H1 (cell line): Measurements from ENCODE around the gene EXOC1. TPM values are rescaled to one million over a fixed set of nuclear protein-coding genes. Genes with fewer than 3 reads are reported as not detected.

Experiments
- ASH2L ChIP-seq: fragments of 200-600, 300-600 bp; sonication (generic); IDR thresholded peaks from one replicate; pipeline ENCODE4 v1.7.1; 2017; ENCODE audit warnings: low read length
- CREB1 ChIP-seq: IDR thresholded peaks from 2 replicates; pipeline ENCODE4 v1.6.1; 2012; ENCODE audit warnings: inconsistent platforms
- CTCF ChIP-seq, 3 experiments: IDR thresholded peaks; 1 replicate in 2 of 3; 2 replicates in 1 of 3; pipeline versions ENCODE4 v1.5.1 to v1.6.1; 2011; ENCODE audit warnings: low read length in 3 of 3, mild to moderate bottlenecking in 3 of 3, inconsistent platforms in 2 of 3, low read depth in 1 of 3, moderate library complexity in 1 of 3; ENCODE audit not compliant: insufficient read depth in 1 of 3; ENCODE audit errors: control extremely low read depth in 1 of 3
- FOSL1 ChIP-seq: IDR thresholded peaks from 2 replicates; pipeline ENCODE4 v1.6.1; 2011; ENCODE audit warnings: mild to moderate bottlenecking, low read depth, low read length, moderate library complexity; ENCODE audit not compliant: insufficient read depth
- POLR2A ChIP-seq, 2 experiments: IDR thresholded peaks; 1 replicate in 1 of 2; 2 replicates in 1 of 2; pipeline ENCODE4 v1.6.1; 2011; ENCODE audit warnings: low read depth in 2 of 2, low read length in 2 of 2, mild to moderate bottlenecking in 2 of 2; ENCODE audit errors: control extremely low read depth in 1 of 2
- POLR2AphosphoS5 ChIP-seq: IDR thresholded peaks from 2 replicates; pipeline ENCODE4 v1.6.1; 2011; ENCODE audit warnings: low read depth, low read length
- RAD21 ChIP-seq, 2 experiments: IDR thresholded peaks in 1 of 2; conservative IDR thresholded peaks in 1 of 2; 2 replicates each; pipeline ENCODE4 v1.6.1; 2011; ENCODE audit warnings: low read depth in 2 of 2, low read length in 2 of 2, improper control_type of control experiment in 1 of 2, inconsistent platforms in 1 of 2, mild to moderate bottlenecking in 1 of 2, moderate library complexity in 1 of 2
- RBBP5 ChIP-seq: IDR thresholded peaks from 2 replicates; pipeline ENCODE4 v1.7.1; 2012; ENCODE audit warnings: low read depth, mild to moderate bottlenecking, inconsistent platforms, low read length, moderate library complexity, borderline replicate concordance
- SRF ChIP-seq: IDR thresholded peaks from 2 replicates; pipeline ENCODE4 v1.6.1; 2011; ENCODE audit warnings: mild to moderate bottlenecking, low read depth, low read length, moderate library complexity
- USF2 ChIP-seq: IDR thresholded peaks from 2 replicates; pipeline ENCODE4 v1.6.1; 2011; ENCODE audit warnings: low read length, improper control_type of control experiment
- YY1 ChIP-seq: IDR thresholded peaks from 2 replicates; pipeline ENCODE4 v1.6.1; 2011; ENCODE audit warnings: low read depth, mild to moderate bottlenecking, low read length
- polyA plus RNA-seq, 7 experiments: library from polyadenylated mRNA; depleted of rRNA in 3 of 7; stranded (reverse) in 5 of 7; unstranded in 2 of 7; fragments of >200 nt in 5 of 7; fragments of 200-250 nt in 2 of 7; gene quantifications; 1 replicate in 5 of 7; 2 replicates in 1 of 7; 4 replicates in 1 of 7; pipeline versions ENCODE4 v1.2.1 to v1.2.3, GENCODE V29; 2011 to 2013; ENCODE audit warnings: missing spikeins in 2 of 7, mixed read lengths in 2 of 7
- total RNA-seq: library from RNA; stranded (reverse); fragmentation: NEBNext Ultra II Directional; extraction: Animal tissue kit (Norgen Biotek cat#: 25700); gene quantifications from 2 replicates; pipeline ENCODE4 v1.2.1, GENCODE V29; 2021

Gene EXOC1
- total and polyA plus RNA-seq, 2 of the 8 experiments (the other 6 are each of a cell fraction or from before 2014, with no cell fraction given): 5.9 to 19.6 TPM

DNA sequence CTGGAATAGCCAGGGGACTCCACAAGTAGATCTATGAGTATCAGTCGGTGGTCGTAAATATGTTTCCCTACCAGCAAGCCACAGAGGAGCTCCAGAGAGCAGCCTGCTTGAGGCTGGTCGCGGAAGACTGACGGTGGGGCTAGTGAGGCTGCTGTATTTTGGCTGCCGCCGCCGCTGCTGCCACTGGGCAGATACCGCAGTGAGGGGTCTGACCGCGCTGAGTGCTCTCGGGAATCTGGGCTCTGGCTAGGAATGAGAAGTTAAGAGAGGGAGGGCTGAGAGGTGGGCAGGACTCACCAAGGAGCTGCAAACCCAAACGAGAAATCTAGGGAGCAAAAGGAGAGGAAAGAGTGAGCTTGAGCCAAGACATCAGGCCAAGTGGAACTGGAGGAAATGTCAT lies 33.8 kb upstream of the EXOC1 start, which contains the start of gene EXOC1L (continued):
- TF ChIP-seq RAD21 (IDR thresholded peaks at IDR 0.05 in 1 of 2, conservative IDR thresholded peaks at IDR 0.05 in 1 of 2; ENCODE audit: low read depth in 2 of 2, low read length in 2 of 2) (peak; percentile 32 to 51; a peak in 3 of 4 replicates), POLR2AphosphoS5 (peak; percentile 72), ASH2L (peak; percentile 60), FOSL1 (no peak), CREB1 (peak; percentile 88), RBBP5 (no peak), USF2 (no peak), YY1 (0 out of 2 replicates have a peak, but pooled peaks have one; percentile 23), POLR2A (IDR thresholded peaks at IDR 0.05; ENCODE audit: control extremely low read depth in 1 of 2, low read depth in 2 of 2, low read length in 2 of 2) (peak; percentile 69 to 83), CTCF (IDR thresholded peaks at IDR 0.05; ENCODE audit: control extremely low read depth in 1 of 3, insufficient read depth in 1 of 3, low read depth in 1 of 3, low read length in 3 of 3) (peak; percentile 18 to 38 (median 33)), SRF (0 out of 2 replicates have a peak, but pooled peaks have one; percentile 15)
- TF ChIP-seq, all 59 proteins: peak for 13
